Mesenchymal stem cell (in vitro differentiated cells and primary cell): Measurements from ENCODE around the gene KLHL41.
"Not testable (repeated sequence)": the region's sequence is repeated elsewhere in the genome, so short reads cannot be mapped to it uniquely, and the experiment has no call there.

Experiments
- DNase-seq: peaks from one replicate; pipeline ENCODE4 v3.0.0-alpha.2; 2013
- H2AFZ ChIP-seq: one replicate; pipeline ENCODE4 v1.6.1; 2013; ENCODE audit warnings: low read depth, mild to moderate bottlenecking, control low read depth, inconsistent platforms, low read length, moderate library complexity
- H2AK5ac ChIP-seq: 2 replicates; pipeline ENCODE4 v1.6.1; 2013; ENCODE audit warnings: low read length, moderate library complexity, mild to moderate bottlenecking, inconsistent platforms; ENCODE audit not compliant: severe bottlenecking
- H2BK120ac ChIP-seq: one replicate; pipeline ENCODE4 v1.6.1; 2013; ENCODE audit warnings: low read depth, mild to moderate bottlenecking, inconsistent platforms, low read length, moderate library complexity
- H2BK12ac ChIP-seq, 2 experiments: one replicate each; pipeline ENCODE4 v1.6.1; 2013; ENCODE audit warnings: inconsistent platforms in 2 of 2, low read length in 2 of 2, mild to moderate bottlenecking in 2 of 2, moderate library complexity in 2 of 2, control low read depth in 1 of 2
- H2BK15ac ChIP-seq: one replicate; pipeline ENCODE4 v1.6.1; 2013; ENCODE audit warnings: mild to moderate bottlenecking, low read depth, inconsistent platforms; ENCODE audit not compliant: poor library complexity, severe bottlenecking
- H2BK5ac ChIP-seq: 2 replicates; pipeline ENCODE4 v1.6.1; 2013; ENCODE audit warnings: low read depth, mild to moderate bottlenecking, low read length, control low read depth, inconsistent platforms; ENCODE audit not compliant: poor library complexity, severe bottlenecking
- H3K14ac ChIP-seq, 2 experiments: one replicate each; pipeline ENCODE4 v1.6.1; 2013; ENCODE audit warnings: inconsistent platforms in 2 of 2, low read length in 2 of 2, control low read depth in 1 of 2, mild to moderate bottlenecking in 1 of 2, moderate library complexity in 1 of 2
- H3K18ac ChIP-seq, 2 experiments: one replicate each; pipeline ENCODE4 v1.6.1; 2013; ENCODE audit warnings: inconsistent platforms in 2 of 2, low read length in 2 of 2, control low read depth in 1 of 2, low read depth in 1 of 2, mild to moderate bottlenecking in 1 of 2
- H3K23ac ChIP-seq, 2 experiments: one replicate each; pipeline ENCODE4 v1.6.1; 2013; ENCODE audit warnings: inconsistent platforms in 2 of 2, low read length in 2 of 2, mild to moderate bottlenecking in 2 of 2, moderate library complexity in 2 of 2, control low read depth in 1 of 2
- H3K27ac ChIP-seq: 2 replicates; pipeline ENCODE4 v1.5.1; 2013; ENCODE audit warnings: mild to moderate bottlenecking, moderate library complexity, low read length, control low read depth, inconsistent platforms; ENCODE audit not compliant: poor library complexity, severe bottlenecking
- H3K27me3 ChIP-seq, 2 experiments: 2 replicates each; pipeline versions ENCODE4 v1.6.1 to v1.7.0; 2013; ENCODE audit warnings: low read length in 2 of 2, mild to moderate bottlenecking in 2 of 2, moderate library complexity in 2 of 2, control low read depth in 1 of 2, inconsistent platforms in 1 of 2; ENCODE audit not compliant: control insufficient read depth in 1 of 2, insufficient read depth in 1 of 2
- H3K36me3 ChIP-seq, 2 experiments: 2 replicates each; pipeline versions ENCODE4 v1.6.1 to v1.7.0; 2013; ENCODE audit warnings: low read length in 2 of 2, control low read depth in 1 of 2, inconsistent platforms in 1 of 2, low read depth in 1 of 2, mild to moderate bottlenecking in 1 of 2; ENCODE audit not compliant: insufficient read depth in 2 of 2, control insufficient read depth in 1 of 2
- H3K4ac ChIP-seq, 2 experiments: one replicate each; pipeline ENCODE4 v1.6.1; 2013; ENCODE audit warnings: inconsistent platforms in 2 of 2, low read length in 2 of 2, mild to moderate bottlenecking in 2 of 2, moderate library complexity in 2 of 2, control low read depth in 1 of 2, low read depth in 1 of 2
- H3K4me1 ChIP-seq: 2 replicates; pipeline ENCODE4 v1.6.1; 2013; ENCODE audit warnings: low read depth, low read length, control low read depth; ENCODE audit not compliant: control insufficient read depth, insufficient read depth
- H3K4me2 ChIP-seq: 2 replicates; pipeline ENCODE4 v1.6.1; 2013; ENCODE audit warnings: low read length, mild to moderate bottlenecking, inconsistent platforms; ENCODE audit not compliant: poor library complexity, severe bottlenecking
- H3K4me3 ChIP-seq, 2 experiments: 2 replicates each; pipeline versions ENCODE4 v1.5.1 to v1.7.0; 2013; ENCODE audit warnings: low read length in 2 of 2, mild to moderate bottlenecking in 2 of 2, control low read depth in 1 of 2, low read depth in 1 of 2; ENCODE audit not compliant: insufficient read depth in 1 of 2
- H3K79me1 ChIP-seq: replicated peaks from 2 replicates; pipeline ENCODE4 v1.6.1; 2013; ENCODE audit warnings: mild to moderate bottlenecking, control low read depth, low read length, inconsistent platforms; ENCODE audit not compliant: poor library complexity, severe bottlenecking
- H3K9ac ChIP-seq: 2 replicates; pipeline ENCODE4 v1.7.0; 2013; ENCODE audit warnings: mild to moderate bottlenecking, low read length, moderate library complexity
- H3K9me3 ChIP-seq: 2 replicates; pipeline ENCODE4 v1.7.0; 2013; ENCODE audit warnings: mild to moderate bottlenecking, low read length; ENCODE audit not compliant: control insufficient read depth
- H4K8ac ChIP-seq: one replicate; pipeline ENCODE4 v1.6.1; 2013; ENCODE audit warnings: inconsistent platforms, mild to moderate bottlenecking, low read length, moderate library complexity
- H4K91ac ChIP-seq: one replicate; pipeline ENCODE4 v1.6.1; 2013; ENCODE audit warnings: mild to moderate bottlenecking, low read length, inconsistent platforms
- WGBS: methylation state at CpG from one replicate; pipeline ENCODE4 v1.1.7; 2013; ENCODE audit warnings: mixed read lengths; 5-methylcytosine and 5-hydroxymethylcytosine counted together

KLHL41 gene

DNA sequence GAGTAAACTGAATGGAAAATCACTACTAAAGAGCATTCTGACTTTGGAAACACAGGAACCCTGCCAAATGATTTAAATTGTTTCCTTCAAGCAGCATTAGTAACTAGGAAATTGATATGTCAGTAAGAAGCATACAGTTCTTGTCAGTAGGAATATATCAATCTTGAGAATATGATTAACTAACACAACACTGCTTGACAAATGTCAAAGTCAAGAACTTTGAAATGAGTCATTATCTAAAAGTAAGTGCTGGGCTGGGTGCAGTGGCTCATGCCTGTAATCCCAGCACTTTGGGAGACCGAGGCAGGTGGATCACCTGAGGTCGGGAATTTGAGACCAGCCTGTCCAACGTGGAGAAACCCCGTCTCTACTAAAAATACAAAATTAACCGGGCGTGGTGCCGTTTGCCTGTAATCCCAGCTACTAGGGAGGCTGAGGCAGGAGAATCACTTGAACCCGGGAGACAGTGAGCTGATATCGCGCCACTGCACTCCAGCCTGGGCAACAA lies 7.0 kb downstream of the KLHL41 start:
- not testable (repeated sequence) for DNase-seq, H3K9ac ChIP-seq, H2BK120ac ChIP-seq, H4K91ac ChIP-seq, H2BK15ac ChIP-seq, H3K36me3 ChIP-seq, H3K27ac ChIP-seq, H2AFZ ChIP-seq, H3K23ac ChIP-seq, H3K4me2 ChIP-seq, H3K14ac ChIP-seq, H2AK5ac ChIP-seq, H3K9me3 ChIP-seq, H2BK5ac ChIP-seq, H3K4me1 ChIP-seq, H2BK12ac ChIP-seq, H3K27me3 ChIP-seq, H3K18ac ChIP-seq, H3K4ac ChIP-seq, H3K79me1 ChIP-seq, H4K8ac ChIP-seq, H3K4me3 ChIP-seq
- 78% methylated on average over 8 of the region's 10 CpGs for WGBS

DNA sequence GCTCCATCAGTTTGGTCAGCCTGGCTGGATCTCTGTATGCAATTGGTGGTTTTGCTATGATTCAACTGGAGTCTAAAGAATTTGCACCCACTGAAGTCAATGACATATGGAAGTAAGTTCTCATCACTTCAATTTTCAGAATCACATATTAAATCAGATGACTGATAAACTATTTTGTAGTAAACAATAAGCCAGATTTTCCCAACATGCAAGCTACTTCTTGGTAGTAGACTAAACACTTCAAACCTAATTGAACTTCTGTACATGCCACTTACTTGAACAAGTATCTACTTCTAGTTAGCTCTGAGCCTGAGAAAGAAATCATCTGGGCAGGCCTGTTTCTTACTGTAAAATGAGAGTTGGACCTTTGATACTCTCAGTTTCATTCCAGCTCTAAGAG lies 11.4 kb downstream of the KLHL41 start:
- Histone ChIP-seq H3K9ac (no peak overlapping the region), H4K91ac (no peak overlapping the region), H3K36me3 (peaks cover 0 to 19% of the 10 kb centered on the region in 2 experiments), H3K14ac (no peak overlapping the region), H3K27ac (no peak overlapping the region), H2AK5ac (no peak overlapping the region), H2BK120ac (no peak overlapping the region), H3K9me3 (no peaks in the 10 kb centered on the region), H2BK12ac (no peak overlapping the region), H4K8ac (no peak overlapping the region), H3K4me1 (no peaks in the 10 kb centered on the region), H3K4me2 (no peak overlapping the region), H3K4ac (no peak overlapping the region), H2BK5ac (no peak overlapping the region), H3K4me3 (no peak overlapping the region), H3K23ac (no peak overlapping the region), H2BK15ac (no peak overlapping the region), H3K18ac (no peak overlapping the region), H3K79me1 (no peaks in the 10 kb centered on the region), H3K27me3 (no peaks in the 10 kb centered on the region), H2AFZ (no peak overlapping the region)
- no peak for DNase-seq

DNA sequence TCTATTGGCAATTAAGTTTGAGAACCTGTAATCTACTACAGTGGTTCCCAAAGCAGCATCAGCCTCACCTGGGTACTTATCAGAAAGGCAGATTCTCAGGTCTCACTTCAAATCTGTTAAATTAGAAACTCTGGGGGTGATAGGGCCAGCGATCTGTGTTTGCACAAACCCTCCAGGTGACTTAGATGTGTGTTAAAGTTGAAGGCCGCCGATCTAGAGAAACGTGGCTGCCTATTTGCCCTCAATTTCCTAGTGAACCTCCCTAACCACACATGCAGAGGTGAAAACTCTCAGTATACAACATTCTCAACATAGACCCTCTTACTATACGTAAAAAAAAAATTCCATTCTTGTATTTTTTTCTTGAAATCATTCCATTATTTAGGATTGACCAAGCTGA lies 14.2 kb downstream of the KLHL41 start:
- Histone ChIP-seq H3K4ac (no peak overlapping the region), H2BK120ac (no peak overlapping the region), H3K9ac (no peak overlapping the region), H3K4me1 (no peaks in the 10 kb centered on the region), H3K36me3 (peaks cover 0 to 17% of the 10 kb centered on the region in 2 experiments), H3K9me3 (no peaks in the 10 kb centered on the region), H2AFZ (no peak overlapping the region), H2AK5ac (no peak overlapping the region), H3K23ac (no peak overlapping the region), H3K4me2 (no peak overlapping the region), H3K4me3 (no peak overlapping the region), H2BK12ac (no peak overlapping the region), H3K14ac (no peak overlapping the region), H2BK15ac (no peak overlapping the region), H3K79me1 (no peaks in the 10 kb centered on the region), H3K18ac (no peak overlapping the region), H3K27me3 (no peaks in the 10 kb centered on the region), H3K27ac (no peak overlapping the region), H4K8ac (no peak overlapping the region), H2BK5ac (no peak overlapping the region), H4K91ac (no peak overlapping the region)
- DNase-seq, result no peak
- WGBS, result 83% methylated on average over 1 of the region's 5 CpGs

DNA sequence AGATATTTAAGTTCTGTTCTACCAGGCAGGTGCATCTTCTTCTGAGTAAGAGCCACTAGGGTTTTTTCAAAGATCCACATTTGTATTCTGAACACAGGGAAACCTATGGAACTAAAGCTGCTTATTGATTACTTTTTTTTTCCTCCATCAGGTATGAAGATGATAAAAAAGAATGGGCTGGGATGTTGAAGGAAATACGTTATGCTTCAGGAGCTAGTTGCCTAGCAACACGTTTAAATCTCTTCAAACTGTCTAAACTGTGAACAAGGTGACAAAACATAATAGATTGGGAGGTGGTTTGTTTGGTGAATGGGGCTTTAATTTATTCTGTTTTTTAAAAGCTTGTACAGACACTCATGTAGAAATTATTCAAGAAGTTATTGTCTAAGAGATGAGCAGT lies 15.9 kb downstream of the KLHL41 start:
- Histone ChIP-seq H3K4me3 (no peak overlapping the region), H3K14ac (no peak overlapping the region), H2AK5ac (no peak overlapping the region), H2BK120ac (no peak overlapping the region), H3K23ac (no peak overlapping the region), H4K8ac (no peak overlapping the region), H2BK15ac (no peak overlapping the region), H3K79me1 (no peaks in the 10 kb centered on the region), H3K9ac (no peak overlapping the region), H4K91ac (no peak overlapping the region), H3K9me3 (no peaks in the 10 kb centered on the region), H2BK5ac (no peak overlapping the region), H3K18ac (no peak overlapping the region), H2AFZ (no peak overlapping the region), H3K27me3 (no peaks in the 10 kb centered on the region), H3K36me3 (peaks cover 0 to 32% of the 10 kb centered on the region in 2 experiments), H3K27ac (no peak overlapping the region), H3K4me1 (no peaks in the 10 kb centered on the region), H3K4ac (no peak overlapping the region), H3K4me2 (no peak overlapping the region), H2BK12ac (no peak overlapping the region)
- 90% methylated on average over 2 of the region's 2 CpGs for WGBS
- no peak for DNase-seq
